A673 (cell line): ENCODE data around the gene KCNAB2.

Experiments used
- EZH2 ChIP-seq: fragments of 200-600 bp; sonication (generic); IDR thresholded peaks from 2 replicates; pipeline ENCODE4 v1.6.1; 2017; ENCODE audit warnings: borderline replicate concordance, low read depth, mild to moderate bottlenecking, mixed read lengths, antibody characterized with exemption, low read length; ENCODE audit not compliant: poor library complexity, severe bottlenecking
- TF ChIP-seq, protein P1 (sequence below): fragments of 300-800, 200-600 bp; sonication (generic); conservative IDR thresholded peaks from 2 replicates; pipeline ENCODE4 v1.5.1; 2017; ENCODE audit warnings: low read depth, mild to moderate bottlenecking, antibody characterized with exemption, low read length, moderate library complexity, mixed read lengths

DNA sequence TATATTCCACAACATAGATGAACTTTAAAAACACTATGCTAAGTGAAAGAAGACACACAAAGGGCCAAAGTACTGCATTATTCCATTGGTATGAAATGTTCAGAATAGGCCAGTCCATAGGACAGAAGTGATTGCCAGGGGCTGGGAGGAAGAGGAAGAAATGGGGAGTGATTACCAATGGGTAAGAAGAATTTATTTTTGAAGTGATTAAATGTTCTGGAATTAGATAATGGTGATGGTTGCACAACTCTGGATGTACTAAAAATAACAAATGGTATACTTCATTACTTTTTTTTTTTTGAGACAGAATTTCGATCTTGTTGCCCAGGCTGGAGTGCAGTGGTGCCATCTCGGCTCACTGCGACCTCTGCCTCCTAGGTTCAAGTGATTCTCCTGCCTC, 72.7 kb downstream of the KCNAB2 start:
- TF ChIP-seq, protein P1, sequence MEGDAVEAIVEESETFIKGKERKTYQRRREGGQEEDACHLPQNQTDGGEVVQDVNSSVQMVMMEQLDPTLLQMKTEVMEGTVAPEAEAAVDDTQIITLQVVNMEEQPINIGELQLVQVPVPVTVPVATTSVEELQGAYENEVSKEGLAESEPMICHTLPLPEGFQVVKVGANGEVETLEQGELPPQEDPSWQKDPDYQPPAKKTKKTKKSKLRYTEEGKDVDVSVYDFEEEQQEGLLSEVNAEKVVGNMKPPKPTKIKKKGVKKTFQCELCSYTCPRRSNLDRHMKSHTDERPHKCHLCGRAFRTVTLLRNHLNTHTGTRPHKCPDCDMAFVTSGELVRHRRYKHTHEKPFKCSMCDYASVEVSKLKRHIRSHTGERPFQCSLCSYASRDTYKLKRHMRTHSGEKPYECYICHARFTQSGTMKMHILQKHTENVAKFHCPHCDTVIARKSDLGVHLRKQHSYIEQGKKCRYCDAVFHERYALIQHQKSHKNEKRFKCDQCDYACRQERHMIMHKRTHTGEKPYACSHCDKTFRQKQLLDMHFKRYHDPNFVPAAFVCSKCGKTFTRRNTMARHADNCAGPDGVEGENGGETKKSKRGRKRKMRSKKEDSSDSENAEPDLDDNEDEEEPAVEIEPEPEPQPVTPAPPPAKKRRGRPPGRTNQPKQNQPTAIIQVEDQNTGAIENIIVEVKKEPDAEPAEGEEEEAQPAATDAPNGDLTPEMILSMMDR: no peak
- TF ChIP-seq EZH2: no peak
